Thymus (tissue), 11 donors: Measurements from ENCODE around the gene ROMO1. TPM values are rescaled to one million over a fixed set of nuclear protein-coding genes. Genes with fewer than 3 reads are reported as not detected.

Experiments used
- DNase-seq, 9 donors: peaks; one replicate each; pipeline ENCODE4 v3.0.0-alpha.2; 2013; ENCODE audit warnings: low spot score in 9 of 9, low read depth in 6 of 9, missing footprints in 1 of 9
- H3K27ac ChIP-seq, 2 donors: one replicate each; pipeline ENCODE4 v1.5.1; 2013; ENCODE audit warnings: control low read depth in 1 of 2, low read depth in 1 of 2, low read length in 1 of 2, mild to moderate bottlenecking in 1 of 2, moderate library complexity in 1 of 2
- H3K27me3 ChIP-seq, 2 donors: one replicate each; pipeline ENCODE4 v1.5.1; 2013; ENCODE audit warnings: low read length in 1 of 2; ENCODE audit not compliant: control insufficient read depth in 2 of 2, insufficient read depth in 1 of 2
- H3K36me3 ChIP-seq, 2 donors: one replicate each; pipeline ENCODE4 v1.5.1; 2013; ENCODE audit warnings: low read length in 1 of 2, mild to moderate bottlenecking in 1 of 2, moderate library complexity in 1 of 2; ENCODE audit not compliant: control insufficient read depth in 2 of 2, insufficient read depth in 2 of 2
- H3K4me1 ChIP-seq, 2 donors: one replicate each; pipeline ENCODE4 v1.5.1; 2013; ENCODE audit warnings: low read length in 2 of 2; ENCODE audit not compliant: control insufficient read depth in 2 of 2, insufficient read depth in 2 of 2
- H3K4me3 ChIP-seq, 2 donors: one replicate each; pipeline ENCODE4 v1.5.1; 2013; ENCODE audit warnings: low read length in 2 of 2, control low read depth in 1 of 2, mild to moderate bottlenecking in 1 of 2
- H3K9me3 ChIP-seq, 2 donors: one replicate each; pipeline ENCODE4 v1.5.1; 2013; ENCODE audit warnings: low read length in 1 of 2, mild to moderate bottlenecking in 1 of 2; ENCODE audit not compliant: control insufficient read depth in 2 of 2, insufficient read depth in 1 of 2
- WGBS: extraction: QIAGEN DNeasy Blood & Tissue Kit; methylation state at CpG from one replicate; pipeline ENCODE4 v1.1.7; 2013; 5-methylcytosine and 5-hydroxymethylcytosine counted together
- polyA plus RNA-seq: library from polyadenylated mRNA; stranded (reverse); fragments of 200-250 nt; gene quantifications from one replicate; pipeline ENCODE4 v1.2.3, GENCODE V29; 2013
- total RNA-seq: library from RNA; stranded (reverse); fragments of 120-200 nt; gene quantifications from one replicate; pipeline ENCODE4 v1.2.4, GENCODE V29; 2013
- donor health status: healthy.

ROMO1 gene
- total and polyA plus RNA-seq, 2 donors, result 213 to 296 TPM

- WGBS, result 98% methylated on average over 9 of the region's 9 CpGs
- peaks cover 0 to 7% of the 10 kb centered on the region in 2 donors for H3K4me1 ChIP-seq
- peaks cover 31 to 60% of the 10 kb centered on the region in 2 donors for H3K36me3 ChIP-seq
Measured at GRCh38 chr20:35654415-35654814, 44.8 kb upstream of the ROMO1 start.

GRCh38 chr20:35657271-35657670, 41.9 kb upstream of the ROMO1 start:
- Histone ChIP-seq H3K9me3 (no peaks in the 10 kb centered on the region), H3K27me3 (no peaks in the 10 kb centered on the region), H3K4me1 (peaks cover 10 to 22% of the 10 kb centered on the region in 2 donors), H3K36me3 (peaks cover 31 to 43% of the 10 kb centered on the region in 2 donors), H3K27ac (no peak overlapping the region), H3K4me3 (no peak overlapping the region)
- WGBS, result 10% methylated on average over 1 of the region's 1 CpG
- no peak for DNase-seq

More at GRCh38 chr20:35654415-35654814, 44.8 kb upstream of the ROMO1 start:
- no peak for DNase-seq
- H3K9me3 ChIP-seq, result no peaks in the 10 kb centered on the region
- no peaks in the 10 kb centered on the region for H3K27me3 ChIP-seq
- H3K27ac ChIP-seq, result no peak overlapping the region
- H3K4me3 ChIP-seq, result no peak overlapping the region

- Histone ChIP-seq H3K27me3 (no peaks in the 10 kb centered on the region), H3K9me3 (no peaks in the 10 kb centered on the region), H3K4me1 (peaks cover 24 to 28% of the 10 kb centered on the region in 2 donors), H3K27ac (no peak overlapping the region), H3K4me3 (no peak overlapping the region), H3K36me3 (peaks cover 3 to 12% of the 10 kb centered on the region in 2 donors)
- no peak for DNase-seq
- WGBS, result 94% methylated on average over 10 of the region's 10 CpGs
Measured at GRCh38 chr20:35660122-35660937, 38.9 kb upstream of the ROMO1 start.

- H3K9me3 ChIP-seq, result no peaks in the 10 kb centered on the region
- 42% methylated on average over 2 of the region's 2 CpGs for WGBS
- H3K27ac ChIP-seq, result no peak overlapping the region
- H3K4me3 ChIP-seq, result no peak overlapping the region
- H3K36me3 ChIP-seq, result peaks cover 3 to 12% of the 10 kb centered on the region in 2 donors
- peaks cover 24 to 28% of the 10 kb centered on the region in 2 donors for H3K4me1 ChIP-seq
- peak in 1 of 9 donors; percentile 34 for DNase-seq
- H3K27me3 ChIP-seq, result no peaks in the 10 kb centered on the region
Measured at GRCh38 chr20:35661053-35661452, 38.2 kb upstream of the ROMO1 start.

GRCh38 chr20:35661908-35662307, 37.3 kb upstream of the ROMO1 start:
- no peak for DNase-seq
- whole genome bisulfite sequencing, result 65% methylated on average over 3 of the region's 3 CpGs
- H3K4me3 ChIP-seq, result peak overlapping the region in 1 of 2 donors; percentile 29

GRCh38 chr20:35662551-35662950, 36.7 kb upstream of the ROMO1 start:
- H3K9me3 ChIP-seq, result no peaks in the 10 kb centered on the region
- no peaks in the 10 kb centered on the region for H3K27me3 ChIP-seq
- WGBS, result 31% methylated on average over 2 of the region's 2 CpGs
- peaks cover 24 to 25% of the 10 kb centered on the region in 2 donors for H3K4me1 ChIP-seq
- no peak for DNase-seq
- peaks cover 0 to 1% of the 10 kb centered on the region in 2 donors for H3K36me3 ChIP-seq
- H3K4me3 ChIP-seq, result peak overlapping the region in 1 of 2 donors; percentile 5
- no peak overlapping the region for H3K27ac ChIP-seq

More at GRCh38 chr20:35661908-35662307, 37.3 kb upstream of the ROMO1 start:
- H3K27me3 ChIP-seq, result no peaks in the 10 kb centered on the region
- H3K36me3 ChIP-seq, result peaks cover 0 to 7% of the 10 kb centered on the region in 2 donors
- H3K4me1 ChIP-seq, result peaks cover 24 to 28% of the 10 kb centered on the region in 2 donors
- no peaks in the 10 kb centered on the region for H3K9me3 ChIP-seq
- no peak overlapping the region for H3K27ac ChIP-seq

- Histone ChIP-seq H3K4me3 (peak overlapping the region; percentile 91 to 97), H3K9me3 (no peaks in the 10 kb centered on the region), H3K4me1 (peaks cover 21 to 24% of the 10 kb centered on the region in 2 donors), H3K27ac (peak overlapping the region; percentile 99), H3K36me3 (peaks cover 1 to 3% of the 10 kb centered on the region in 2 donors), H3K27me3 (no peaks in the 10 kb centered on the region)
- WGBS, result under 1% methylated on average over 28 of the region's 28 CpGs
- DNase-seq, result peak in 8 of 9 donors; percentile 30 to 86 (median 61)
Measured at GRCh38 chr20:35663516-35664465, 35.4 kb upstream of the ROMO1 start.

- Histone ChIP-seq H3K36me3 (peaks cover 10 to 12% of the 10 kb centered on the region in 2 donors), H3K9me3 (no peaks in the 10 kb centered on the region), H3K27ac (peak within 1 kb of the TSS; percentile 99), H3K4me1 (peaks cover 21 to 24% of the 10 kb centered on the region in 2 donors), H3K27me3 (no peaks in the 10 kb centered on the region), H3K4me3 (peak within 1 kb of the TSS; percentile 91 to 97)
- under 1% methylated on average over 61 of the region's 61 CpGs for WGBS
- DNase-seq, result peak; percentile 82 to 96 (median 93)
Measured at GRCh38 chr20:35664466-35665206, 34.6 kb upstream of the ROMO1 start, which contains the start of the genes CPNE1 and RBM12. CPNE1 (minus strand) TSS chr20:35664900; CDS start chr20:35632923, 31,977 bp downstream. RBM12 (minus strand) TSS chr20:35664900; CDS start chr20:35655322, 9,578 bp downstream.
